Measurements from ENCODE around the gene APPL2.
"Not testable (repeated sequence)": the region's sequence is repeated elsewhere in the genome, so short reads cannot be mapped to it uniquely, and the experiment has no call there.

APPL2 gene

DNA sequence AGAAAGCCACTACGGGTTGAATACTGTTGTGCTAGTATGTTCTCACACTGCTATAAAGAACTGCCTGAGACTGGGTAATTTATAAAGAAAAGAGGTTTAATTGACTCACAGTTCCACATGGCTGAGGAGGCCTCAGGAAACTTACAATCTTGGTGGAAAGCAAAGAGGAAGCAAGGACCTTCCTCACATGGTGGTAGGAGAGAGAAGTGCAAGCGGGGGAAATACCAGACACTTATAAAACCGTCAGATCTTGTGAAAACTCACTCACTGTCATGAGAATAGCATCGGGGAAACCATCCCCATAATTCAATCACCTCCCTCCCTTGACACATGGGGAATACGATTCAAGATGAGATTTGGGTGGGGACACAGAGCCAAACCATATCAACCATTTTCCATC, 20.5 kb upstream of the APPL2 start:
- not testable (repeated sequence) for DNase-seq

DNA sequence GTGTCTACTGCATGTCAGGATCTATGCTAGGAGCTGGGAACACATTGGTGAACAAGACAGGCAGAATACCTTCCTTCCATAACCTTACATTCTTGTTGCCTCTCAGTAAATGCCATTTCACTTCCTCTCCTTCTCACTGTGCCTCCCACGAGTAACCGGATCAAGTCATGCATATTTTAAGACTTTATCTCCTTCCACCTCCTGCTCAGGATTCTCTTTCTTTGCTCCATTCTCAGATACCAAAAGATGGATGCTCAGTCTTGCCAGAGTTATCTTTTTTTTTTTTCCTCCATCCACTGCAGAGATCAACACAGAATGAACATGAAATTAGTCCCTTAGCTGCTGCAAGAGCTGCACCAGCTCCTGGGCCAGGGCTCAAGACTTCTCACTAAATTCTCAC, 20.0 kb upstream of the APPL2 start:
- DNase-seq = no peak

DNA sequence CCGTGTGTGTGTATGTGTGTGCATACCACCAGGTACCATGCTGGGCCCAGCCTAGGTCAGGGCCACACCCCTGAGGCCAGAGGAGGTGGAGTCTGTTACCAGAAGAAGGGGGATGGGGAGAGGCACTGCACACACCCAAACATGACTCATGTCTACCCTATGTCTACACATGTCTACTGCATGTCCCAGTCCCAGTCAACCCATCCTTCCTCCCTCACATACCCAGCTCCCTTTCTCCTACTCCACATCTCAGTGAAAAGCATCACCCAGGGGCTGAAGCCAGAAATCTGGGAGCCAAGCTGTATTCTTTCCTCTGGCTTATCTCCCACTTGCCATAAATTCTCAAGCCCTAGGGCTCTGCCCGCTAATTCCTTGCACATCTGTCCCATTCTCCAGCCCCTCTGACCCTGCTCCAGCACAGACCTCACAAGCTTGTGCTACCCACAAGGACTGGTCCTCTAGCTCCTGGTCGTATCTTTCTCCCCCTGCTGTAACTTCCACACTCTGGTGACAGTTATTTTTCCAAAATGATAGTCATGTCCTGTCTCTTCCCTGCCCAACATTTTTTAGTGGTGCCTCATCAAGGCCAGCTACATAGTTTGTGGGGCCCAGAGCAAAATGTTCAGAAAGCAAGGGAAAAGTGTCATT, 18.0 kb upstream of the APPL2 start:
- no peak for DNase-seq

DNA sequence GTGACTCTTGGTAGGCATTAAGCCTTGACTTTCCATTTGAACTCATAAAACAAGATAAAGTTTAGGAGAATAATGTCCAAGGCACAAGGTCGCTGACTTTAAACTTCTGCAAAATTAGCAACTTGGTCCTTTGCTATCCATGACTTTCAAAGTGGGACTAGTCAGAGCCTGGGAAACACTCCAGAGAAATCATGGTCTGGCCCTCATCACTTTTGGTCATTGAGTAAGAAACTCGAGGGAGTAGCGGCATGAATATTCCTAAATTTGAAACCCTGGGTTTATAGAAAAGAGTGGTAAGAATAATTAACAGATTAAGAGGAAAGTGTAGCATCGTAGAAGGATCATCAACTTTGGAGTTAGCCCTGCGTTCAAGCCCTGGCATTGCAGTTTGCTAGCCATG, 16.9 kb upstream of the APPL2 start:
- DNase-seq = no peak

DNA sequence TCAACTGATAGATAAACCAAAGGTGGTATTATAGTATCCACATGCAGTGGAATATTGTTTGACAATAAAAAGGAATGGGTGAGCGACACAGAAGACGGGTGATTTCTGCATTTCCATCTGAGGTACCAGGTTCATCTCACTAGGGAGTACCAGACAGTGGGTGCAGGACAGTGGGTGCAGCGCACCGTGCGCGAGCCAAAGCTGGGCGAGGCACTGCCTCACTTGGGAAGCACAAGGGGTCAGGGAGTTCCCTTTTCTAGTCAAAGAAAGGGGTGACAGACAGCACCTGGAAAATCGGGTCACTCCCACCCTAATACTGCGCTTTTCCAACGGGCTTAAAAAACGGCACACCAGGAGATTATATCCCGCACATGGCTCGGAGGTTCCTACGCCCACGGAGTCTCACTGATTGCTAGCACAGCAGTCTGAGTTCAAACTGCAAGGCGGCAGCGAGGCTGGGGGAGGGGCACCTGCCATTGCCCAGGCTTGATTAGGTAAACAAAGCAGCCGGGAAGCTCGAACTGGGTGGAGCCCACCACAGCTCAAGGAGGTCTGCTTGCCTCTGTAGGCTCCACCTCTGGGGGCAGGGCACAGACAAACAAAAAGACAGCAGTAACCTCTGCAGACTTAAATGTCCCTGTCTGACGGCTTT, 9.9 kb upstream of the APPL2 start:
- not testable (repeated sequence) for DNase-seq

DNA sequence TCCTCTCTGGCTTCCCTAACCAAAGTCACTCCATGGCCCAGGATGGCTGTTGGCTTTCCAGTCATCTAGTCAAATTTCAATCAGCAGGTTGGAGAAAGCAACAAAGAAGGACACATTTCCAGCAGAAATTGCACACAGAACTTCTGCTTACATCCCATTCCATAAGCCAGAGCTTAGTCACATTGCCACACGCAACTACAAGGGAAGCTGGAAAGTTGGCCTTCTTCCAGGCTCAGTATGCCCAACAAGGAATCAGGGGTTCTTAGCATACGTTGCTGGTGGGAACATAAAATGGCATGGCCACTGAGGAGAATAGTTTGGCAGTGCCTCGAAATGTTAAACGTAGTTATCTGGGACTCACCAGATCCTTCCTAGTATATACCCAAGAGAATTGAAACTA, 9.3 kb upstream of the APPL2 start:
- DNase-seq = no peak

DNA sequence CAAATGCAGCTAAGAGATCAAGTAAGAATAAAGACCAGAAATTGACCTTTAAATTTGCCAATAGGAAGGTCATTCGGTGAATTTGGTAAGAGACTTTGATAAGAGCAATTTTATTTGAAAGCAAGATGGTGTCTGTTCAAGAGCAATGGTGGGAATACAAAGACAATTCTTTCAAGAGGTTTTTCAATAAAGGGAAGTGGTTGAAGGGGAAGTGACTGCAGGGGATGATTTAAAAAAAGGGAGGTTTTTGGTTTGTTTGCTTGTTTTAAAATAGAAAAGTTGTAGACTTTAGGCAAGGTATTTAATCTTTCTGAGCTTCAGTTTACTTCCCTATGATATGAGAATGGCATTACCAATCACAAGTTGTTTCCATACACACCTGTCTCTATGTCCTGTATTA, 4.3 kb upstream of the APPL2 start:
- DNase-seq = no peak

DNA sequence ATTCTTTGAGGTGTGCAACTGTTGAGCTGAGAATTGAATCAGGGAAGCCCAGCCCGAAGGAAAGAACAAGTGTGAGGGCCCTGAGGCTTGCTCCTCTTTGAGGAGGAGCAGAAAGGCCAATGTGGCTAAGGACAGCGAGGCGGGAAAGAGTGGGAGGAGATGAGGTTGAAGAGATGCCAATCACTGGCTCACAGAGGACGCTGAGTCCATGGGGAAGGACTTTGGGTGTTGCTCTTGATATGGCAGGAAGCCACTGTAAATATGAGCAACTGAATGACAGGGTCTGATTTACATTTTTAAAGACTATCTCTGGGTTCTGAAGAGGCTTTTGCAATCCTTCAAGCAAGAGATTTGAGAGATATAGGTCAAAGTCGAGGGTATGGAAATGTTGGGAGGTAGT, 3.3 kb upstream of the APPL2 start:
- no peak for DNase-seq

DNA sequence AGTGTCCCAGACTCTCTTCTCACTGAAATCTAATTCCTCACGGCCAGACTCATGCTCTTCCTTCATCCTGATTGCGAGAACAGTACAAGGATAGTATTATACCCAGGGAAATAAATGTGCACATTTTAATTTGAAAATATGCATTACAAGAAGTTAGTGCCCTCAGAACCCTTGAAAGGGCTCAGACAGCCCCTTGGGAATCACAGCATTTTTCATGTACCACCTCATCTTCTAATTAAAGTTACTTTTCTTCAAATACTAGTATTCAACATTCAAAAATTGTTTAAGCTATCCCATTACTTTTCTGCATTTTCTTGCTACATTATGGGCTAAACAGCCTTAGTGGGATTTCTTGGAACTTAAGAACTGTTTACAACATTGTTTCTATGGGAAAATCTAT, 1.7 kb upstream of the APPL2 start:
- no peak for DNase-seq

DNA sequence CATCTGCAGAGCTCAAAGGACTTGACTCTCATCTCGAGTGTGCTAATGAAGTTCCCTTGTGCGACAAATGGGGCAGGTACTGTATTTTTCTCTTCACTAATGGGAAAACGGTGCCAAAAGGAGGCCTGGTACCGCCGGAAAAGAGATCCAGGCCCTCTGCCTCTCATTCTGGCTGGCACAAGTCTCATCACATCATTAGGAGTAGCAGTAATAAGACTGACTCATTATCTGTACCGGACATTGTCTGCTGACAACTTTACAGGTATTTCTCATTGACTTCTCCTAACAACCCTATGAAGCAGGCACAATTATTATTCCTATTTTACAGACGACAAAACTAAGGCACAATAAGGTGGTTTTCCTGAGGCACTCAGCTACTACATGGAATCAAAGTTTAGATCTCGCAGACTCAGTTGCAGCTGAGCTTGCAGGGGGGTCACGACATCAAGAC, 668 bp downstream of the APPL2 start:
- DNase-seq = no peak

DNA sequence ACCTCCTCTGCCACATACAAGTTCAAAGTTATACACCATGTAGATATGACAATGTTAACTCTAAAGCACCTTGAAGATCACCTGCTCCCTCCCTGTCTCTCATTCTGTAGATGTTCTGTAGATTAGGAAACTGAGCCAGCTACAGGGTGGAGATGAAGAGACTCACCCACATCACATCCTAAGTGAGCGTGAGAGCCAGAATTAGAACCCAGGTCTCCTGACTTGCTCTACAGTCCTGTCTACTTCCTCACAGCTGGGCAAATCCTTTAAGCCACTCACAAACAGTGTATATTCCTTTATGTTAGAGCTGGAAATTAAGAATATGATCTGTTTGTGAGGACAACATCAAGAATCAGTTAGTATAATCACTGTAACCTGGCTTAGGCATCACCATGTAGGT, 1.8 kb downstream of the APPL2 start:
- no peak for DNase-seq

DNA sequence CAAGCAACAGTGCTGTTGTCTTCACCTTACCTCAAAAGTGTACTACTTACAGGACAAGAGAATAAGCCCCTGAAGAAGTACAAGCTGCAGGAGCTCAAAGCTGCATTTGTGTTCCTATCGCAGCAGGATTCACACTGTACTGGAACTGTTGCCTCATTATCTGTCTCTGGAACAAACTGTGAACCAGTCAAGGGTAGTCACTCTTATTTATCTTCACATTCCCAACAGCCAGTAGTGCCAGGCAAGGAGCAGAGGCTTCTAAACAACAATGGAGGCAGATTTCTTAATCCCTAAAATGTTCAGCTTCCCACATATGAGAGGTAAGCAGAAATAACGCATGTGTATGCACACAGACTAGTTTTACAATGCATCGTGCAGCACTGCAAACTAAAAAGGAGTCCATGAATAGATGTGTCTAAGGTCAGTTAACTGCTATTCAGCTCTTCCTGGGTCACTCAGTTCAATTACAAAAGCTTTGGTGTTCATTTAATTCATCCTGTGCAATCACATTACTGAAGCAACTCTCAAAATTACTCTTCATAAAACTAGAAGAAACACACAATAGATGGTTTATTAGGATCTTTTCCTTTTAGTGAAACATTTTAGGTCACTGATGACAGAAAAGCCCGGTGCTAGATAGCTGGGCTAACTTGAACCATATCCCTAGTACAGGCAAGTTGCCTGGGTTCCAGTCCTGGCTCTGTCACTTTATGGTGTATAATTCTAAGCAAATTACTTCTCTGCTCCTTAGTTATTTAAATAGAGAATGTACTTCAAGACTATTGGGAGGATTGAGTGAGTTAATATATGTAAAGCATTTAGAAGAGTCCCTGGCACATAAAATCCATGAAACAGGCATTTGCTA, 2.7 kb downstream of the APPL2 start:
- DNase-seq = no peak

DNA sequence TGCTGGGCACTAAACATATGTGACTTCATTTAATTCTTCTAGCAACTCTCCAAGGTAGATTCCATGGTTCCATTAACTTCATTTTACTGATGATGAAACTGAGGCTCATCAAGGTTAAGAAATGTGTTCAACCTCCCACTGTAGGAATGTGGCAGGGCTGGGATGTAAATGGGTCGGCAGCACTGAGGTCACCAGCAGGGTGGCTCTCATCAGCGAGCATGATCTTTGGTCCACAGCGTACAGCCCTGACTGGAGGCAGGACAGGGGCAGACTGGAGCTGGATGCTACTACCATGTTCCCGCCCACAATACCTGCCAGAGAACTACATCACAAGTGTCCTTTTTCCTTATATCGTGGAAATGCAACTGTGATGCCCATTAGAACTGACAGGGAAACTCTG, 4.6 kb downstream of the APPL2 start:
- DNase-seq = no peak

DNA sequence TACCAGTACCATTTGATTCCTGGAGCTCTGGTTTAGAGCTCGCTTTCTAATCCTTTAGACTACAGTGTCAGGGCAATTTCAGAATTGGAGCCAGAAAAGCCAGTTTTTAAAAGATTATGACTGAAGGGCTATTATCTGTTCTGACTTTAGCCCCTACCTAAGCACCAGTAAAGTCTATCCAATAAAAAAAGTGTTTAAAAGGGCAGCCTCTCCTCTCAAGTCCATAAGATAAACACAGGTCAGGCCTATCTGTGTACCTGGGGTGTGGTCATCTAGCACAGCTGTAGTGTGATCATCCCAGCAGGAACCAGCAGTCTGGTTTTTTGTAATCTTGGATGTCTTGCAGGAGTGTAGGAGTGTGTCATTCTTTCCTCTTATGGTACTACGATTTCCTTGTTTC, 6.6 kb downstream of the APPL2 start:
- DNase-seq = no peak

DNA sequence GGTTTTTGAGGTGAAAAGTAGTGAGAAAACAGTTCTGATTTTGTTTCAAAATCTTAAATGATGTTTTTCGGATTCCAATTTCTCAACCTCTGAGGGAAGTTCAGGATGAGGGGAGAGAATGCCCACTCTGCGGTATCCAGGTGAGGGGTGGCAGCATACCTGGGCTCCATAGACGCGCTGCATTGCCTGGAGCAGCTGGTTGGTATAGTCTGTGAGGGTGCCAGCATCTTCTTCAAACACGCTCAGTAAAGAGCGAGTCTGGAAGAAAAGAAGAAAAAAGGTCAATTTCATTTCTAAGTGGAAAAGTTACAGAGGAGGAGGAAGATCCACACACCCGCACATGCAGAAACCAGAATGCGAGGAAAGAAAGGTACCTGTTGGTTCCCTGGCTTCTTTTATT, 7.0 kb downstream of the APPL2 start:
- no peak for DNase-seq

DNA sequence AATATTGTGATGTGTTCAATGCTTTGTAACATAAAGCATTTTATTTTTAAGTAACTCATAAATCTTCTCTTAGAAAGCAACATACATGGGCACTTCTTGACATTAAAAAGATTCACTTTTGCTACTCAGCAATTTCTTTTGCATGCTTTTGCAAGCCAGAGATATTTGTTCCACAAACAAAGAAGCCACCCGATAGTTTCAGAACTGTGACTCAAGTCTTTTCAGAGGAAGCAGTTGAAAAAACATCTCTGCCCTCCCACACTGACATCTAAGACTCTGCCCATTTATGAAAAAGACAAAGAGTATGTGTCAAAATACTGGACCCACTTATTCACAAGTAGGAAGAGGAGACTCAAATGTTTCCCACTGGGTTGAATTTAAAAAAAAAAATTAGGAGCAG, 7.5 kb downstream of the APPL2 start:
- no peak for DNase-seq

DNA sequence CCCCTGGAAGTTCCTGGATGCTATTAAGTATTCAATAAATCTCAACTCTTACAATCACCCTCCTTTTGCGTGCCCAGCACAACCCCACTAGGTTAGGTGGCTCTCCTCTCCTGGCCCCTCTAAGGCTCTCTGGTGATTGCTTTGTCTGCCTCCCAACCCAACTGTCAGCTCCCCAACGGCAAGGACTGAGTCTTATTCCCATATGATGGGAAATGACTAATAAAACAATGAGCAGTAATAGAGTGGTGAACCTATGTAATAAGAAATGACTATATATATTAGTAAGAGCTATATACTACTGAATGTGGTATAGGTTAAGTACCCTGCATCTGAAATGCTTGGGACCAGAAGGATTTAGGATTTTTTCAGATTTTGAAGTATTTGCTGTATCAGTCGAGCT, 8.1 kb downstream of the APPL2 start:
- no peak for DNase-seq

DNA sequence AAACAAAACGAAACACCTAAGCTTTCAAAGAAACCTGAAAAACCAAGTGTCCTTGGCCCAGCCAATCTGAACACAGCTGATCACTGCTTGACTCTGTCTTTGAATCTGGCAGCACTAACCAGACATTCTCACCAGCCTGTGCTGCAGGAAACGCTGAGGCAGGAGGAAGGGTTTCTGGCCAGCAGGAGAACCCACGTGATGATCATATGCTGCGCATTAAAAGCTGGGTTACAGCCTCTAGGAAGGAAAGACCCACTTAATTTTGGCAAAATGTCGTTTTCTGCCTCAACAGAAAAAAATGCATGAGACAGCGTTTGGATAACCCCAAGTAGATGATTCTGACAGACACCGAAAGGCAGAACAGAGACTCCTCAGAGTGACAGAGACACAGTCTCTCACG, 9.8 kb downstream of the APPL2 start:
- no peak for DNase-seq

DNA sequence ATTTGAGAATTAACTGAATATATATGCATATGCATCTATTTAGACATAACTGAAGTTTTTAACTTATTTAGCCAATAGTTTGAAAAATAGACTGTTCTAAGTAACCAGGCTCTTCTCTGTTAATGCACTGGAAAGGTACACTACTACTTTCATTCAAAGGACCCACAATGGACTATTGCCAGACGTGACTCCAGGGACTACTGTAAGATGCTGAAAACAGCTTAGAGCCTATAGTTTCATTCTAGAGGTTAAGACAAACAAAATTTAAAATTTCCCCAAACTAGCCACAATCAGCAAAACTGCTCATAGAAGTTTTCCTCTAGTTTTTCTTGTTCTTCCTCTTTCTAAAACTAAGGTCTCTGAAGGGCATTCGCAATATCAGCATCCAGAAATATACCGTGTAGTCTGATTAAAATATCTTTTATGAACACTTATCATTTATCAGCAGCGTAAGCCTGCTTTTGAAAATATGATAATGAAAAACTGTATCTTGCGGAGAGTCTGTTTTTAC, 10.4 kb downstream of the APPL2 start:
- DNase-seq = no peak

DNA sequence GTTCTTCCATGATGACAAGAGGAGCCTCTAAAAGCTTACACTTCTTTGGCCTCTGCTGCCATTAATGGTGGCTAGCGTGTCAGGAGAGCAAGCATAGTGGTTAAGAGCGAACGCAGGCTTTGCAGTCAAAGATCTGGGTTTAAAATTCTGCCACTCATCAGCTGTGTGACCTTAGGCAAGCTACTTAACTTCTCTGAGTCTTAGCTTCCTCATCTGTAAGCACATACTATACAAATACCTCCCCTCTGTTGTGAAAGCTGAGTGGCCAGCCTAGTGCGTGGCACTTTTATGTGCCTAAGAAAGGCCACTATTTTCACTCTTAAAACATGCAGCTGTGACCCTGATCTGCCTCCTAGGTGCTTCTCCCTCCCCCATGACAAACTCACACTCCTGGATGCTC, 11.6 kb downstream of the APPL2 start:
- no peak for DNase-seq

DNA sequence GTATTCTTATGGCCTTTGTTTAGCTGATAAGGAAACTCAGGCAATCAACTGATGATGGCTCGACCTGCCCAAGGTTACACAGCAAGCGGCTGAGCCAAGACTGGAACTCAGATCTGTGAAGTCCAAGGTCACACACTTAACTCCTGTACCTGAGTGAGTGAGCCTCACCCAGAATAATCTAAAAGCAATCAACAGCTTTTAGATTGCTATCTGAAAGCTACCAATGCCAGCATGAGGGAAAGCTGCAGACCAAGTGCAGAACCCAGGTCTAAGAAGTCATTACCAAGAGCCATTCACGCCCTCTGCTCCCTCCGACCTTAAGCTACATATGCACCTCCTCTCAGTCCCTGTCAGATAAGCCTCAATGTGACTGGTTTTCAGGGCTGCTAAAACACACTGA, 12.1 kb downstream of the APPL2 start:
- DNase-seq = no peak

DNA sequence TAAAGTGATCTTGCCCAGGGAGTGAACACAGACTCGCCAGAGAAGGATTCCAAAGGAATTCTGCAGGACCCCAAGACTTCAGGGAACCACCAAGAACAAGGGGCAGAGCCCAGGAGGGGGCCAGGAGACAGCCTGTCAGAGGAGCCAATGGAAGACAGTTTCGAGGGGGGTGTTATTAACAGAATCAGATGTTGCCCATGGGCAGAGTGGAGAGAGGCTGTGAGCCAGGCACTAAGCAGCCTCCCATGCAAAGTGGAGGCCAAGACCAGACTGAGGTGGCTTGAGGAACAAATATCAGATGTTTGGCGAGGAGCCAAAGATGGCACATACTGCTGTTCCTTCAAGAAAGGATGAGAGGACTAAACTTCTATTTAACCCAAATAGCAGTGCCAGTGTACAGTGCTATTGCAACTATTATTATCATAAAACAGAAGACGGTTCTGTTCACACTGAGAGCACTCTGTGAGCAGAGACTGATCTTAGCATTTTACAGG, 12.6 kb downstream of the APPL2 start:
- DNase-seq = no peak

DNA sequence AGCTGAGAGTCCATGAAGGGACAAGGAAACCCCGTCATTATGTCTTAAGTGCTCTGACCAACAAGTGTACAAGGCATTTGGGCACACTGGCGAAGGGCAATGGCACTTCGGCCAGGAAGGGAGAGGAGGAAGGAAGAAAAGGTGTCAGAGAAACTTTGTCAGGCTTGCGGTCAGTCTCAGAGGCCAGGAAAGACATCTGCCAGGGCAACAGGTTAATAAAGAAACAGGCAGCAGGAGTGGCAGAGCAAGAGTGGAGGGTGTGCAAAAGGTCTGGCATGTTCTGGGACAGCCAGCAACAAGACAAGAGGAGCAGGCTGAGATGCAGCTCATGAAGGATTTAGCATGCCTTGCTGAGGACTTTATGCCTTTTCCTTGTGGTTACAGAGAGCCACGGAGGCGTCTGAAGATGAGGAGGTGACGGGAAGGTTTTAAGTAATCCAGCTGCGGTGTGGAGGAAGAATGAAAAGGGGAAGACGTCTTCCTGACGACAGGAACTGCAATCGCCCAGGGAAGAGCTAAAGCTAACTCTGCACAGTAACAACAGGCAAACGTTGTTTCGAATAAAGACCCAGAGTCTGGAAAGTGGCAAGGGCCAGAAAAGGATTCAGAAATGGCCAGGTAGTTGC, 13.1 kb downstream of the APPL2 start:
- no peak for DNase-seq

Measured in cortex of kidney (tissue), 1 donor.